ENCODE measurements around the gene EEA1.

DNA sequence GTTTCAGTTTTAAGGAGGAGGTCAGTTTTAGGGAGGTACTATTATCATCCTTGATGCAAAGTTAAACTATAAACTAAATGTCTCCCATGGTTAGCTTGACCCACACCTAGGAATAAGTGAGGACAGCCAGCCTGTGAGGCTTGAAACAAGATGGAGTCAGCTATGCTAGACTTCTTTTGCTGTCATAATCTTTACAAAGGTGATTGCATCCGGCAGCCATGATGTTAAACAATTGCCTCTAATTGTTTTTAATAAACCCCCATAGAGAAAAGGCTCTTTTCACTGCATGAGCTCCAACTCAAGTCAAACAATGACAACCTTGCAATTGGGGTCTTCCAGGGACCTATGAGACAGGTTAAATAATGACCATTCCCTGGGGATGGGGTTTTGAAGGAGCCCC, 45.7 kb upstream of the EEA1 start:
- no peak for TF ChIP-seq POLR2A (IDR thresholded peaks at IDR 0.05)
- TF ChIP-seq, protein P1, sequence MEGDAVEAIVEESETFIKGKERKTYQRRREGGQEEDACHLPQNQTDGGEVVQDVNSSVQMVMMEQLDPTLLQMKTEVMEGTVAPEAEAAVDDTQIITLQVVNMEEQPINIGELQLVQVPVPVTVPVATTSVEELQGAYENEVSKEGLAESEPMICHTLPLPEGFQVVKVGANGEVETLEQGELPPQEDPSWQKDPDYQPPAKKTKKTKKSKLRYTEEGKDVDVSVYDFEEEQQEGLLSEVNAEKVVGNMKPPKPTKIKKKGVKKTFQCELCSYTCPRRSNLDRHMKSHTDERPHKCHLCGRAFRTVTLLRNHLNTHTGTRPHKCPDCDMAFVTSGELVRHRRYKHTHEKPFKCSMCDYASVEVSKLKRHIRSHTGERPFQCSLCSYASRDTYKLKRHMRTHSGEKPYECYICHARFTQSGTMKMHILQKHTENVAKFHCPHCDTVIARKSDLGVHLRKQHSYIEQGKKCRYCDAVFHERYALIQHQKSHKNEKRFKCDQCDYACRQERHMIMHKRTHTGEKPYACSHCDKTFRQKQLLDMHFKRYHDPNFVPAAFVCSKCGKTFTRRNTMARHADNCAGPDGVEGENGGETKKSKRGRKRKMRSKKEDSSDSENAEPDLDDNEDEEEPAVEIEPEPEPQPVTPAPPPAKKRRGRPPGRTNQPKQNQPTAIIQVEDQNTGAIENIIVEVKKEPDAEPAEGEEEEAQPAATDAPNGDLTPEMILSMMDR (IDR thresholded peaks at IDR 0.05), result no peak
